Omental fat pad (tissue), 4 donors: ENCODE data around the gene SDHD. TPM values are rescaled to one million over a fixed set of nuclear protein-coding genes. Genes with fewer than 3 reads are reported as not detected.
A peak's percentile ranks its signal among the peaks of the same experiment; 100 is the strongest.
"Not testable (repeated sequence)": the region's sequence is repeated elsewhere in the genome, so short reads cannot be mapped to it uniquely, and the experiment has no call there.

Experiments used
- ATAC-seq: fragments of 150-250 bp; one replicate; pipeline ENCODE4 v1.9.1; 2016; ENCODE audit warnings: mild to moderate bottlenecking, moderate library complexity; ENCODE audit not compliant: low FRiP score
- DNase-seq: peaks from one replicate; pipeline ENCODE4 v3.0.0-alpha.2; 2019; ENCODE audit warnings: low spot score
- CTCF ChIP-seq, 3 donors: fragments of 450-650 bp; IDR thresholded peaks; one replicate each; pipeline ENCODE4 v1.5.1; 2016 to 2017; ENCODE audit warnings: antibody characterized with exemption in 3 of 3, mild to moderate bottlenecking in 3 of 3, moderate library complexity in 2 of 3
- total RNA-seq, 4 donors: library from RNA; depleted of rRNA; stranded (reverse); fragments of >200 nt; gene quantifications; one replicate each; pipeline ENCODE4 v1.1.0, GENCODE V29; 2016

Gene SDHD
- 100 to 1,000 TPM in 2 of 4 donors, 10 to 100 TPM in 2; 85.0 to 145 (median 104) TPM for total RNA-seq

GRCh38 chr11:112086422-112087191 lies at the start of gene SDHD, which contains the start of gene TIMM8B:
Gene SDHD, plus strand, starts transcription at chr11:112086873. Its CDS starts 35 bp downstream, at chr11:112086908.
Gene TIMM8B, minus strand, starts transcription at chr11:112086756. Its CDS starts 33 bp downstream, at chr11:112086723.
- peak; percentile 79 for DNase-seq
- peak; percentile 94 for ATAC-seq
- TF ChIP-seq CTCF (IDR thresholded peaks at IDR 0.05) = no peak

GRCh38 chr11:112037527-112037926 lies 49.1 kb upstream of the SDHD start:
- ATAC-seq (no peak), DNase-seq (no peak)
- TF ChIP-seq CTCF (IDR thresholded peaks at IDR 0.05) = no peak

GRCh38 chr11:112042161-112042960 lies 44.3 kb upstream of the SDHD start:
- no peak for TF ChIP-seq CTCF (IDR thresholded peaks at IDR 0.05)
- DNase-seq (no peak), ATAC-seq (no peak)

GRCh38 chr11:112042961-112043304 lies 43.7 kb upstream of the SDHD start:
- TF ChIP-seq CTCF (IDR thresholded peaks at IDR 0.05) = no peak
- no peak for ATAC-seq
- DNase-seq = no peak

GRCh38 chr11:112044961-112045360 lies 41.7 kb upstream of the SDHD start:
- TF ChIP-seq CTCF (IDR thresholded peaks at IDR 0.05) = no peak
- ATAC-seq (no peak), DNase-seq (no peak)

GRCh38 chr11:112046647-112047046 lies 40.0 kb upstream of the SDHD start:
- ATAC-seq, DNase-seq: not testable (repeated sequence)

GRCh38 chr11:112048256-112048655 lies 38.4 kb upstream of the SDHD start:
- not testable (repeated sequence) for ATAC-seq, DNase-seq

- ATAC-seq = no peak
Measured at GRCh38 chr11:112049777-112050176, 36.9 kb upstream of the SDHD start.

More at GRCh38 chr11:112049777-112050176, 36.9 kb upstream of the SDHD start:
- no peak for TF ChIP-seq CTCF (IDR thresholded peaks at IDR 0.05)
- no peak for DNase-seq
